ENCODE results near the gene VPS36.

The VPS36 gene

GRCh38 chr13:52447354-52447753 lies 3.1 kb downstream of the VPS36 start:
- no peak for DNase-seq (ENCODE audit: extremely low read depth, insufficient read length)
- no peak for TF ChIP-seq CTCF (IDR thresholded peaks at IDR 0.05; ENCODE audit: insufficient read depth, low read length, poor library complexity, severe bottlenecking)

GRCh38 chr13:52446265-52446664 lies 4.2 kb downstream of the VPS36 start:
- TF ChIP-seq CTCF (IDR thresholded peaks at IDR 0.05; ENCODE audit: insufficient read depth, low read length, poor library complexity, severe bottlenecking) = no peak
- H3K27me3 ChIP-seq (replicated peaks; ENCODE audit: control insufficient read depth, insufficient read depth, low read length) = no peaks in the 10 kb centered on the region
- DNase-seq (ENCODE audit: extremely low read depth, insufficient read length) = no peak

More at GRCh38 chr13:52447354-52447753, 3.1 kb downstream of the VPS36 start:
- H3K27me3 ChIP-seq (replicated peaks; ENCODE audit: control insufficient read depth, insufficient read depth, low read length) = no peaks in the 10 kb centered on the region
- no peak overlapping the region for H3K4me3 ChIP-seq (replicated peaks; ENCODE audit: low read depth, low read length)
- no peaks in the 10 kb centered on the region; the same call in 1 of the 2 replicates for H3K36me3 ChIP-seq (ENCODE audit: control insufficient read depth, insufficient read depth, low read length)

GRCh38 chr13:52432456-52432855 lies 18.0 kb downstream of the VPS36 start:
- H3K27me3 ChIP-seq (replicated peaks; ENCODE audit: control insufficient read depth, insufficient read depth, low read length) = no peaks in the 10 kb centered on the region
- no peak overlapping the region for H3K4me3 ChIP-seq (replicated peaks; ENCODE audit: low read depth, low read length)
- H3K36me3 ChIP-seq (ENCODE audit: control insufficient read depth, insufficient read depth, low read length) = peaks cover 2% of the 10 kb centered on the region
- TF ChIP-seq CTCF (IDR thresholded peaks at IDR 0.05; ENCODE audit: insufficient read depth, low read length, poor library complexity, severe bottlenecking) = no peak
- DNase-seq (ENCODE audit: extremely low read depth, insufficient read length) = no peak

More at GRCh38 chr13:52446265-52446664, 4.2 kb downstream of the VPS36 start:
- Histone ChIP-seq H3K4me3 (replicated peaks; ENCODE audit: low read depth, low read length) (no peak overlapping the region), H3K36me3 (ENCODE audit: control insufficient read depth, insufficient read depth, low read length) (no peaks in the 10 kb centered on the region; the same call in 1 of the 2 replicates)

- Histone ChIP-seq H3K36me3 (ENCODE audit: control insufficient read depth, insufficient read depth, low read length) (no peaks in the 10 kb centered on the region; the same call in none of the 2 replicates), H3K27me3 (replicated peaks; ENCODE audit: control insufficient read depth, insufficient read depth, low read length) (no peaks in the 10 kb centered on the region), H3K4me3 (replicated peaks; ENCODE audit: low read depth, low read length) (no peak overlapping the region)
- no peak for TF ChIP-seq CTCF (IDR thresholded peaks at IDR 0.05; ENCODE audit: insufficient read depth, low read length, poor library complexity, severe bottlenecking)
- no peak for DNase-seq (ENCODE audit: extremely low read depth, insufficient read length)
Observed at GRCh38 chr13:52428295-52428694, 22.1 kb downstream of the VPS36 start.

- no peak for TF ChIP-seq CTCF (IDR thresholded peaks at IDR 0.05; ENCODE audit: insufficient read depth, low read length, poor library complexity, severe bottlenecking)
- no peaks in the 10 kb centered on the region for H3K27me3 ChIP-seq (replicated peaks; ENCODE audit: control insufficient read depth, insufficient read depth, low read length)
- no peaks in the 10 kb centered on the region; the same call in 1 of the 2 replicates for H3K36me3 ChIP-seq (ENCODE audit: control insufficient read depth, insufficient read depth, low read length)
- H3K4me3 ChIP-seq (replicated peaks; ENCODE audit: low read depth, low read length) = no peak overlapping the region
- DNase-seq (ENCODE audit: extremely low read depth, insufficient read length) = no peak
Observed at GRCh38 chr13:52421216-52421615, 29.2 kb downstream of the VPS36 start.

- Histone ChIP-seq H3K4me3 (replicated peaks; ENCODE audit: low read depth, low read length) (no peak overlapping the region), H3K36me3 (ENCODE audit: control insufficient read depth, insufficient read depth, low read length) (peaks cover 4% of the 10 kb centered on the region), H3K27me3 (replicated peaks; ENCODE audit: control insufficient read depth, insufficient read depth, low read length) (no peaks in the 10 kb centered on the region)
- TF ChIP-seq CTCF (IDR thresholded peaks at IDR 0.05; ENCODE audit: insufficient read depth, low read length, poor library complexity, severe bottlenecking) = no peak
- DNase-seq (ENCODE audit: extremely low read depth, insufficient read length) = no peak
Observed at GRCh38 chr13:52419080-52419479, 31.4 kb downstream of the VPS36 start.
